Suppressor macrophage (primary cell): ENCODE data around the gene CAPN12.

Source experiments
- DNase-seq, 4 experiments: peaks; one replicate each; pipeline ENCODE4 v3.0.0-alpha.2; 2020 to 2022

CAPN12 gene

GRCh38 chr19:38725469-38726283 is 18.6 kb downstream of the CAPN12 start:
- DNase-seq = no peak

GRCh38 chr19:38723990-38724854 is 20.1 kb downstream of the CAPN12 start:
- no peak for DNase-seq

- no peak for DNase-seq
These were observed 20.7 kb downstream of the CAPN12 start for GRCh38 chr19:38723606-38723965.

GRCh38 chr19:38722947-38723605 is 21.2 kb downstream of the CAPN12 start:
- DNase-seq = no peak

- DNase-seq = no peak
These were observed 22.1 kb downstream of the CAPN12 start for GRCh38 chr19:38721979-38722773.

GRCh38 chr19:38721496-38721895 is 22.8 kb downstream of the CAPN12 start:
- no peak for DNase-seq

- DNase-seq = no peak
These were observed 23.6 kb downstream of the CAPN12 start for GRCh38 chr19:38720559-38721236.

GRCh38 chr19:38719761-38720558 is 24.3 kb downstream of the CAPN12 start:
- DNase-seq = no peak

GRCh38 chr19:38718747-38719543 is 25.3 kb downstream of the CAPN12 start:
- no peak for DNase-seq

- no peak for DNase-seq
These were observed 26.4 kb downstream of the CAPN12 start for GRCh38 chr19:38717855-38718254.

GRCh38 chr19:38717051-38717450 is 27.2 kb downstream of the CAPN12 start:
- DNase-seq = no peak

- no peak for DNase-seq
These were observed 28.7 kb downstream of the CAPN12 start for GRCh38 chr19:38715555-38715954.

- DNase-seq = no peak
These were observed 29.9 kb downstream of the CAPN12 start for GRCh38 chr19:38714354-38714778.

GRCh38 chr19:38713865-38714264 is 30.4 kb downstream of the CAPN12 start:
- DNase-seq = no peak

GRCh38 chr19:38713227-38713649 is 31.0 kb downstream of the CAPN12 start:
- no peak for DNase-seq

GRCh38 chr19:38712161-38712748 is 32.0 kb downstream of the CAPN12 start:
- no peak for DNase-seq

GRCh38 chr19:38711726-38712153 is 32.5 kb downstream of the CAPN12 start:
- DNase-seq = no peak

GRCh38 chr19:38710928-38711725 is 33.1 kb downstream of the CAPN12 start:
- no peak for DNase-seq

GRCh38 chr19:38710416-38710702 is 33.9 kb downstream of the CAPN12 start:
- no peak for DNase-seq
